Fibroblast of the conjunctiva (primary cell): ENCODE results near the gene LRMDA.
"Not testable (repeated sequence)": the region's sequence is repeated elsewhere in the genome, so short reads cannot be mapped to it uniquely, and the experiment has no call there.

Experiments
- DNase-seq: peaks from one replicate; pipeline ENCODE4 v3.0.0-alpha.2; 2010; ENCODE audit warnings: low read depth

LRMDA gene

DNA sequence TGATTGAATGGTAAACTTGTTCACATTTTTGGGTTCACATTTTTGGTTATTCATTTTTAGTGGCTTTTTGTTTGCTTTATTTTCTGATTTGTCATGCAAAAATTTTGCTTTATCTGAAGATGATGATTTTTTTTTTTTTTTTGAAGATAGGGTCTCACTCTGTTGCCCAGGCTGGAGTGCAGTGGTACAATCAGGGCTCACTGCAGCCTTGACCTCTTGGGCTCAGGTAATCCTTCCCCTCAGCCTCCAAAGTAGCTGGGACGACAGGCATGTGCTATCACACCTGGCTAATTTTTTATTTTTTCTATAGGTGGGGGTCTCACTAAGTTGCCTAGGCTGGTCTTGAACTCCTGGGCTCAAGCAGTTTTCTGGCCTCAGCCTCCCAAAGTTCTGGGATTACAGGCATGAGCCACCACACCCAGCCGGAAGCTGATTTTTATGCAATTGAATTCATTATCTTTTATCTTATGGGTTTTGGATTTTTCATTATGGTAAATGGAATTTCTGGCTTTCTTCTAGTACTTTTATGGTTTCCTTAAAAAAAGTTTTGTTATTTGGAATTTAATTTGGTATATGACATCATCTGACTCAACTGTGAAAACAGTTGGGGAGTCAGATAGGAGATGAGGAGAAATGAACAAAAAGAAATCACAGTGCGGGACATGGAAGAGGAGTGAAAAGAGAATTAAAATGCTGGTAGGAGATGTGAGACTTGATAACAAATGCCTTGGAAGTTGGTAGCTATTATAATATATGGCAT, 158.7 kb downstream of the LRMDA start:
- DNase-seq = no peak

DNA sequence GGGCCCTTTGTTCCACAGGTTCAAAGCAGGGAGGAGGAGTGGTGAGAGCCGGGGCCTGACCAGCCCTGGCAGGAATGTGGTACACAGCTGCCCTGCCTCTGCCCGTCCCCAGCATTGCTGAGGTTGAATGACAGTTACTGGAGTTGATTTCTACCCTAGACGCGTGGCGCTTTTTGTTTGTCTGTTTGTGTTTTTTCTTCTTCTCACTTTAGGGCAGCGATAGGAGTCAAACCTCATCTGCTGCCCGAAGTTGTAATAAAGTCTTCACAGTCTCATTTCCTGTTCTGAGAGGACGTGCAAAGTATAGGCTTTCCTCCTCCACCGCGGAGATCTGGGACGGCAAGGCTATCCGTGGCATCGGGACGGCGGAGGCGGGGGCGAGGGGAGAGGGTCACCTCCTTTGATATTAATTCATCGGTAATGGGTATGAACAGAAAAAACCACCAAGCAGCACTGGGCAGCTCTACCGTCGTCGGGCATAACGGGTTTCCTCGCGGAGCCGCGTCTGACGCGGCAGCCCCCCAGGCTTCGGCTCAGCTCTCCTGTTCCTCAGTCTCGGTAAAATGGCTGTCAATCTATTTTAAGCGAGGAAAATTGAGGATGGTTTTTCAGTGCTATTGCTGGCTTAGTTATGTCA, 160.8 kb downstream of the LRMDA start:
- no peak for DNase-seq

DNA sequence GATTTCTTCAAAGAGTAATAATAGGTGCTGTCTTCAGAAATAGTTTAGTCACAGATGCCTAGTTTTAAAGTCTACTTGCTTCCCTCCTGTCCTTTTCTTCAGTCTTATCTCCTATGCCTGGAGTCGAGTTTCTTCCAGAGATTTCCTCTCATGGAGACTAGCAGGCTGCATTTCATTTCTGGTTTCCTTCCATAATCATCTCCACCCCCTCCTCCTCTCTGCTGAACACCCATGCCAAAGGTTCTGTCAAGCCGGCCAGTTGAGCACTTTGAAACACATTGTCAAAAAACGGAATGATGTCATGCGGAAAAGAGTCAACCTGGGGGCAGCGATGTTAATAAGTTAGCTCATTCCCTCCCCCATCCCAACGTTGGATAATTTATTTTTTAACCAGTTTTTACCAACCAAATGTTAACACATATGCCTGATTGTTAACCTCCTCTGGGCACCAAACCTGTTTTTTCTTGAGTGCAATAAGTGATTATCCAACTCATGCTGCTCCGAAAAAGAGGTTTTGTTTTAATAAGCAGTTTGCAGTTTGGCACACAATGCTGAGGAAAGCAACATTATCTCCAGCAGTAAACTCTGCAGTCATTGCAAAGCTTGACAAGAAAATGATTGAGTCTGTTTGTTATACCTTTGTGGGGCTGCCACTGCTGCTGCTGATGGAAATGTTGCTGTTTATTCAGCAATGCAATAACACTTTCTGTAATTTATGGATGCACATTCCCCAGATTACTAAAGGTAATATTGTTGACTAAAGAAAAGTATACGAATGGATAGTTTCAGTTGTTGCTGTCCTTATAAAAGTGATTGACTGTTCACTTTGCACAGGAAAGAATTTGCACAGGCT, 161.6 kb downstream of the LRMDA start:
- no peak for DNase-seq

DNA sequence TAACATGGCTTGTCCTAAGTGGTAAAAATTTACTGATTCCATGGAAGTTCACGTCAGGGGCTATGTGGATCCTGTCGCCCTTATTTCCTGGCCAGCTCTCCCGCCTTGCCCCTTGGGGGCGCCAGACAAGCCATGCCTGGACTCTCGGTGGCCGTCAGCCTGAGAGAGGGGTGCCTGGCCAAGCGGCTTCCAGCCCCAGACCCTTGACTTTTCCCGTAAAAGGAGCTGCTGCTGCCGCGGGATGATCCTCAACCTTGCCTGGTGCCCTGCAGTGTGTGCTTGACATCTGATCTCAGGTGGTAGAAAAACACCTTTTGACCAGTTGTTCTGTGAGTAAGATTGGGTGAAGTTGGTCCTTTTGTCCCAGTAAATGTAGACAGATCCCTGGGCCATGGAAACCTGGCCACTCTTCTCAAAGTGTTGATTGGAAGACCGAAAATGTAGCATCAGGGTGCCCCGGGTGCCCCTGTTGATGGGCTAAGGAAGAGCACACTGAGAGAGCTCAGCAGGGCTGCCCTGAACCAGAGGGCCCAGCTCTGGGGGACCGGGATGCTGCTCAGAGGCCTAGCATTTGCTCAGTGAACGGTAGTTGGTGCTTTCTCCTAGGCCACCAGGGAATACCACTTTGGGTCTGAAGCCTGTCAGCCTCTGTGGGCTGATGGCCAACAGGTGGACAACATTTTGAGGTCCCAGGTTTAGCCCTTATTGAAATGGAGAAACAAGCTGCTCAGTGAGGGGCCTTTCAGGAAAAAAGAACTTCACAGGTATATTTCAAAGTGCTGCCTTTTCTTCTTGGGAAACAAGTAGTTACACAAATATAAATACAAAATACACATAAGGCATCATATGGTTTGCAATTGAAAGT, 162.5 kb downstream of the LRMDA start:
- no peak for DNase-seq

DNA sequence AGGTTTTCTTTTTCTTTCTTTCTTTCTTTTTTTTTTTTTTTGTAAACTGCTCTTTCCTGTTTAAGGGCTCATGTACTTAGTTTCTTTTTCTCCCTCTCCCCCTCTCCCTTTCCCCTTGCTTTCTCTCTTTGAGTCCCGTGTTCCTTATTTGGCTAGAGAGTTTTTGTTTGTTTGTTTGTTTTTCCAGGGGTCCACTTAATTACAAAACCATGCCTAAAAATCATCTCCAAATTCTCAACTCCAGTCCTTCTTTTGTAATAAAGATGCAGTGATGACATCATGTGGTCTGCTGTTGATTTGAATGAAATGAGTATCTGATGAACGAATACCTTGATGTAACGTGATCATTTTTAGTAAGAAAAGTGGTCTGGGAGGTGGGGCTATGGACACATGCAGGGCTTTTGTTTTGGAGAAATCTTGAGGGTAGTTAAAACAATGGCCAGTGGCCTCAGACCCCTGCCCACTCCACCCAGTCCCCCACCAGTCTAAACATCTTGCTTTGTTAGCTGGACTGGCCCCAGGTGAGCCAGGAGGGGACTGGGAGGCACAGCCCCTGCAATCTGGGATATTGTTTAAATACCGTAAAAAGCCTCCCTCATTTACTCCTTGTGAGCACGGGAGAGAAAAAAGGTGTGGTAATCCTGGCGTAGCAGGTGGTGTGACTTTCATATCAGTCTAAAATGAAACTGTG, 165.7 kb downstream of the LRMDA start:
- no peak for DNase-seq

DNA sequence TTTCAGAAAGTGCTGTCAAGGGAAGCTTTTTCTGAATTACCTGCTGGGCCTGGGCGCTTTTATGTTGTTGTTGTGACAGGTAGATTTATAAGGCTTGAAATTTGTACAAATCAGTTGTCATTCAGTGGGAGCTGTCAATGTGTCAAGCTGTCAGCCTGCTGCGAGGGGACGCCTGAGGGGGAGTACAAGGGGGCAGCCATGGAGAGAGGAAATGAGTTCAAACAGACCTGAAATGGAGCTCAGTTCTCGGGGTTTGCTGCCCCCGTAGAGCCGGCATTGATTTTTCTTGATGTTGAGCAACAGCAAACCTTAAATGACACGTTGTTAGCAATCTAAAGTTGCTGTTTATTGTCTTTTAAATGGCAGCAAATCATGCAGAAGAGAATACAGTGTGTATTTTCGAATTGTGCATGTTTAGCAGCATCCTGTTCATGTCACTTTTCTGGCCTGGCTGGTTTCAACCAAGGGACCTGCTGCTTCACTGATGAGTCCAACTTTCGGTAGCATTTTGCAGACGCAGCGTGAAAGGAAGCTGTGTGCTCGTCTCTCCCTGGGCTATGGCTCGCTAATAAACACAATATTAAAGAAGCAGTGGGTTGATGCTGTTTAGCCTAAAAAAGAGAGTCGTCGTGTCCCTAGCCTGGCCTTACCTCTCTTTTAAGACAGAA, 166.5 kb downstream of the LRMDA start:
- no peak for DNase-seq

DNA sequence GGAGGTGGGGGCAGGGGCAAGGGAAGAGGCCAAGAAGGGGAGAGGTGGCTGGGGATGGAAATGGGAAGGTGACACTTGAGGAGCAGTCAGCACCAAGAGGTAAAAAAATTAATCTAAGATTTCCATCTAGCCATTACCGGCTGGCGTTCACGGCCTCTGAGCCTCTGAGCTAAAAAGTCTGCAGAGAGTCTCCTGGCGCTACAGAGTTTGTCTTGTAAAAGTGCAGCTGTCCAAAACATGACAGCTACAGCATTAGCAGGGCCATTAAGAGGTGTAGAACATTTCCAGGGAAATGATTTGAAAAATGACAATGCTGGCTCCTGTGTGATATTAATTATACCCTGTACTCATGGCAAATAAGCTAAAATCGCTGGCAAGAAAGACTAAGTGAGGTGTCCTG, 167.6 kb downstream of the LRMDA start:
- DNase-seq = no peak

DNA sequence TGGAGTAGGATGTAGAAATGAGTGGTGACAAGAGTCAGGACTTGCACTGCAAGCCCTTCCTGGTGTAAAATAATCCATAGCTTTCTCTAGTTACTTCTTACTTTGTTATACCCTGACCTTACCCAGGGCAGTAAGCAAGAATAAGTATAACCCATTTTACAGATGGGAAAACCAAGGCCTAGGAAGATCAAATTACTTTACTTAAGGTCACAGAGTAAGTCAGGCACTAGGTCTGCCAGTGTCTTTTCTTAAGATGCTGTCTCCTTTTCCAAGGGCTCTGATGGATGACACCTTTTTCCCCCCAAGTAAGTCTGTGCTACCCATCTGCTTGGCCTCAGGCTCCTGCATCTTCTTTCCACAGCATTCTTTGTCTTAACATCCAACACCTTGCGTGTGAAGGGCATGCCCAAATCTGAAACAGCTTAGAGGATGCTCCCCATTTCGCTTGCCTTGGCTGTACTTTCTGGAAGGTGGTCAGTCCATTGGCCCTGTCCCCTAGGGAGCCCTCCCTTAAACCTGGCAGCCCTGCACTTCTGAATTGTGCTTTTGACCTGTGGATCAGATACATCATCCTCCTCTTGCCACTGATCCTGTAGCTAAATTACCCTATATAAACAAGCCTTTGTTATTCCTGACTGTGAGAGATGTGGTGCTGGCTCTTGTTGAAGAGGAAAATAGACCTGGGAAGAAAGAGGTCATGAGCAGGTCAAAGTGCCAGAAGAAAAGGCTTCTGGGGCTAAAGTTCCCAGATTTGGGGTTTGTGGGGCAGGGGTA, 168.6 kb downstream of the LRMDA start:
- no peak for DNase-seq

DNA sequence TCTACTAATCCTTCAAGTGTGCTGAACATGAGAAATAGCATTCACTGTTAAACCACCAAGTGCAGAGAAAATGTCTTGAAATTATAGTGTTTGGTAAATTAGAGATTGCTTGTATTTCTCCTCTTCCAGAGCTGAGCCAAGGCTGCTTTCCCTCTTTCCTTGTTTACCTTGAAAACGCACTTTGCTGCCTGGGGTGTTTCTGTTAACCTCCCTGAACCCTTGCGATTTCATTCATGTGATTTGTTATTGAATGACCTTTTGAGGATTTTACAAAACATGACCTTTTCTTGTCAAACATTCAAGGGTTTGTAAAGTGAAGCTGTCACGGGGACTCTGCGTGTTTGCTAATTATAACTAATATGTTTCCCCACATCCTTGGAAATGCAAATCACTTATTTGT, 169.4 kb downstream of the LRMDA start:
- no peak for DNase-seq

DNA sequence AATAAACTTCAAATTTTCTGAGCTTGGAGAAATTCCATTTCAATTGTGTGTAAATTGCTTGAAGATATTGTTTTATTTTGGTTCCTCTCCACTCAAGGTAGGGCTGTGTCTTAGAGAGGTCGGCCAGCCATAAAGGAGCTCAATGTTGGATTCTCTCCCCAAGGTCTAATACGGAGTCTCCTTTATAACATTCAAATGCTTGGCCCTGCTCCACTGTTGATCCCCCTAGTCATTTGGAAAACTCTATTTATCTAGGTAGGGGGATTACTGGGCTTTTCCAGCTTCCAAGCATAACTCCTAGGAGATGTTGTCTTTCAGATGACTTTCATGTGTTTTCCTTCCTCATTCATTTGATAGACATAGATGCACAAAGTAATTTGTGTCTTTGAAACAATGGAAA, 170.9 kb downstream of the LRMDA start:
- DNase-seq = no peak

DNA sequence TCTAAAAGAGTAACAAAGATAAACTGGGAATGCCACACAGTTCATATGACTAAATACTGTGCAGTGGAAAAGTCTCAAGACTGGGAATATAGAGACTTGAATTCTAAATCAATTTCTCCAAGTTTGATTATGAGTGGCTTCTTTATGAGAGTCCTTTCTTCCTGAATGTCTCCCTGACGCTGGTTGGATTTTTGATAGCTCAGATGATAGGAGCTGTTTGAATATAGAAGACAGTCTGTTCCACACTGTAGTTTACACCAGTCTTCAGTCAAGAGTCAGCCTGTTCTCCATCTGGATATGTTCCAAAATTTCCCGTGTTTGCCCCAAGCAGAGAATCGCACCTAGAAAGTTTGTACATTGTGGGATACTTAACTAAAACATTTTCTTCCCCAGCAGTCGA, 173.7 kb downstream of the LRMDA start:
- no peak for DNase-seq

DNA sequence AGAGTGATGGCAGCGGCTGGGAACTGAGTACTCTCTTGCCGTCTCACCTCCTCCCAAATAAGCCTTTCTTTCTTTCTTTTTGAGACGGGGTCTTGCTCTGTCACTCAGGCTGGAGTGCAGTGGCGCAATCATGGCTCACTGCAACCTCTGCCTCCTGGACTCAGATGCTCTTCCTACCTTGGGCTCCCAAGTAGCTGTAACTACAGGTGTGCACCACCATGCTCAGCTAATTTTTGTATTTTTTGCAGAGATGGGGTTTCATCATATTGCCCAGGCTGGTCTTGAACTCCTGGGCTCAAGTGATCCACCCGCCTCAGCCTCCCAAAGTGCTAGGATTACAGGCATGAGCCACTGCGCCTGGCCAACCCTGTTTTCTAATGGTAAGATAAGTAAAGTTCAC, 174.4 kb downstream of the LRMDA start:
- DNase-seq = not testable (repeated sequence)

DNA sequence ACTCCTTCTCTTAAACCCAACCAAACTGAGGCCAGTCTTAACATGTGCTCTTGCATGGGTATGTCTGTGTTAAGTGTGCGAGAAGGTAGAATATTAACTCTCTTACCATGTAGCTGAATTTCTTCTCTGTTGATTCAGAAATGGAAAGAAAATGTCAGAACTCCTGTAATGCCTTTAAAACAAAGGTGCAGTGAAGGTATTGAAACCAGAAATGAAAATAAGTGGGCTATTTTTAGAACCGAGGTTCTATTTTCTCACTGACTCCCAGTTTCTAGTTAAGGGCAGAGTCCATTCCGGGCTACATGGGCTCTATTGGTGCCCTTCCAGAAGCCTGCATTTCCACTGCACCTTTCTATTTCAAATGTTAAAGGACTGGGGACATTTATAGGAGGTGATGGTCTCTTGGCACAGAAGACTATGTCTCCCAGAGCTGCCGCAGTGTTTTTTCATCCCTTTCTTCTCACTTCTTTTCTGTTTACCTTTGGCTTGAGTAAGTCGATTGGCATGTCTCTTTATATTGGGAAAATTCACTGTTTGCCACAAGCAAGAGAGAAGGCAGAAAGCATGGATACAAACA, 174.9 kb downstream of the LRMDA start:
- DNase-seq = no peak

DNA sequence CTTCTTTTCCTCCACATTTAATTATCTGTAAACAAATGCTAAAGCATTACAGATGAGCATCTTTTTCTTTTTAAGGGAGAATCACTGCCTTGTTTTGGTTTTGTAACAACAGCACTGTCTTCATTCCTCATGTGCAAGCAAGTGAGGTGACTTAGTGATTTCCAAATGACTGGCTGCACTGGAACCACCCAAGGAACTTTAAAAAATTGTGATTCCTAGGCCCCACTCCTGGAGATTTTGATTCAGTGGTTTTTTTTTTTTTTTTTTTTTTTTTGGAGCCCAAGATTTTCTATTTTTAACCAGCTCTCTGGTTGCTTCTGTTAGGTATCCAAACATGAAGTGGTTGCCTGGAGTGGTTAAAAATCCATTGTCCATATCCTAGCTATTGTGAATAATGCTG, 176.2 kb downstream of the LRMDA start:
- no peak for DNase-seq

DNA sequence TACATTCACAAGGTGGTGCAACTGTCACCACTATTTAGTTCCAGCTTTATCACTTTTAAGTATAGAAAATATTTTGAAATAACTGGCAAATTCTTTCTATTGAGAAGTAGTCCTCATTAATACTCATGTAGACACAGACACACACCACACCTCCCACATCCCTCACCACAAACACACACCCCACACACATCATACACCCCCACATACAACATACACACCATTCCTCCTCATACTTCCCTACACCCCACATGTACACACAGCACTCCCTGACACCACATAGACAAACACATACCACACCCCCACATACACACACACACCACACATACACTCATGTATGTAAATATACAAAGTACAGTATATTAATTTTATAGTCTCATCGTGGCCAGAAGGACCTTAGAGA, 178.8 kb downstream of the LRMDA start:
- no peak for DNase-seq

DNA sequence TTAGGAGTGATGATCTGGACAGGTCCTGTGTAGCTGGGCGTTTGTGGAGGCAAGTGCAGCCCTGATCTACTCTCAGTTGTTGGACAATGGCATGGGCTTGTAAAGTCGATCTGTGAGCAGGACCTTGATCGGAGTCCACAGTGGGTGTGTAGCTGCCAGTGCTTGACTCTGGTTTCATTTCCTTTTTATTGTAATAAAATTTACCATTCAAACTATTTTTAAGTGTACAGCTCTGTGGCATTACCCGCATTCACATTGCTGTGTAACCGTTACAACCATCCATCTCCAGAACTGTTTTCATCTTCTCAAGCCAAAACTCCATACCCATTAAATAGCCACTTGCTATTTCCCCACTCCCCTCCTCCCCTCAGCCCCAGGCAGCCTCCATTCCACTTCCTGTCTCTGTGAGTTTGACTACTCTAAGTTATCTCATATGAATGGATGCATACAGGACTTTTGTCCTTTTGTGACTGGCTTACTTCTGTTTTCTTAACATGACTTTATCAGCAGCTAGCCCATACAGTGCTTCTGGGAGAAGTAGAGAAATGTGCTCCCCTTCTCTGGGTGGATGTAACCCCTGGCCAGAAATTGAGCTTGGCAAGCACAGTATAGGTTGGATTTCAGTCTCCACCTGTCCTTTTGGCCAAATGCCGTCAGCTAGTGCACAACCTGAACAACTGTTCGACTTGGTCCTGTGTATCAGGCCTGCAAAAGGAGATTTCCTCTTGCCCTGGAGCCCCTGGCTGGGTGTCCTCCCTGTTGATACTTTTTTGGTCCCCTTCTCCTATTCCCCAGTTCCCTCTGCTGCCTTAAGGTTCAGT, 180.0 kb downstream of the LRMDA start:
- no peak for DNase-seq

DNA sequence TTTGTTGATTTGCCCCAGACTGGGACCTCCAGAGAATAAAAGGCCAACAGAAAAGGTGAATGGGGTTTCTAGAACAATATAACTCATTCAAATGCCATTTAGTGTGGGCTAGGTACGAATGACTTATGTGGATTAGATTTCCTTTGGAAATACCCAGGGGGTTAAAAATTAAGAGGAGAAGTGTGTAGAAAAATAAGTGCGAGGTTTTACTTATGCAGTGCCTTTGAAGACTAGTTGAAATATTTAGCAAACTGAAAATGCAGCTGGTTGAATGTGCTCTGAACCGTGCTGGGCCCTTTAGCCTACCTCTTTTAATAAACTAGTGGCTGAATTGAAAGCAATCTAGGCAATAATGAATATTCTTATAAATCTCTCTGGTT, 180.6 kb downstream of the LRMDA start:
- DNase-seq = no peak

DNA sequence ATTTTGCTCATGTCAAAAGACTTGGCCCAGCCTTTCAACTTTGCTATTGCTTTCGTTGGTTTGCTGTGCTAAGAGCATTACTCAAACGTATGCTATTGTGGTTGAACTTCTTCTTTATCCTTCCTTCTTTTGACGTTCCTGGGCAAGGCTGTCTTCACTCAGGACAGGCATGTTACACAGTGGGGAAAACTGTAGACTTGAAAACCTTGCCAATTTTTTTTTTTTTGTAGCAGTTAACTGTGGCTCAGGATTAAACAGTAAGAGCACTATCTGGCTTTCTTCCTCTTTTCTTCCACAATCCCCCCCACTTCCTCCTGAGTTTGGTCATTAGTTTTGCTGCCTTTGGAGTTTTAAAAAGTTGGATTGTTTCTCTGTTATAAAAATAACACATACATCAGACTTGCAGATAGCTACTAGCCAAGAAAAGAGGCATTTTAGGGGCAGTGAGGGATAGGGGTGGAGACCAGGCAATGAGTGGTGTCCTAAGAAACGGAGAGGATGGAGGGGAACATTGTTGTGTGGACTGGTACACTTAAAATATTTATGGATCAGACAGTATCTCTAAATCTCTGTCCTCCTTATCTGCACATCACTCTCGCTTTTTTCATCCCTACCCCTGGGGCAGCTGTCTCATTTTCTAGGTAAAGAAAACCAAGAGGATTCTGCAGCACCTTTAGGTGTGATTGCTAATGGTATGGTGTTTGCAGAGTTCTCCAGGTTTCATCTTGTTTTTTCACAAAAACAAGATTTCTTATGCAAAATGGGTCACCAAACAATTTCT, 181.7 kb downstream of the LRMDA start:
- no peak for DNase-seq
